Stimulated activated naive CD4-positive, alpha-beta T cell treated with Interleukin-2 at 50 U/mL for 16 hours (primary cell): ENCODE data around the gene SH3GL1.
"Not testable (repeated sequence)": the region's sequence is repeated elsewhere in the genome, so short reads cannot be mapped to it uniquely, and the experiment has no call there.

Source experiments
- DNase-seq: peaks from one replicate; lab custom pipeline; 2025; lab: John Stamatoyannopoulos, UW

Gene SH3GL1

GRCh38 chr19:4362831-4363545 is 37.4 kb downstream of the SH3GL1 start:
- no peak for DNase-seq

GRCh38 chr19:4362101-4362828 is 38.1 kb downstream of the SH3GL1 start:
- DNase-seq, result no peak

GRCh38 chr19:4361152-4362046 is 38.9 kb downstream of the SH3GL1 start:
- no peak for DNase-seq

GRCh38 chr19:4360641-4361151 is 39.7 kb downstream of the SH3GL1 start:
- DNase-seq, result no peak

GRCh38 chr19:4360081-4360569 is 40.2 kb downstream of the SH3GL1 start:
- DNase-seq, result no peak

GRCh38 chr19:4359627-4360000 is 40.7 kb downstream of the SH3GL1 start:
- no peak for DNase-seq

GRCh38 chr19:4358709-4359626 is 41.4 kb downstream of the SH3GL1 start:
- DNase-seq, result no peak

- DNase-seq, result no peak
Measured at GRCh38 chr19:4357921-4358326, 42.4 kb downstream of the SH3GL1 start.

GRCh38 chr19:4357095-4357797 is 43.1 kb downstream of the SH3GL1 start:
- no peak for DNase-seq

GRCh38 chr19:4354897-4355296 is 45.5 kb downstream of the SH3GL1 start:
- no peak for DNase-seq

- DNase-seq, result no peak
Measured at GRCh38 chr19:4354282-4354681, 46.1 kb downstream of the SH3GL1 start.

- peak; percentile 46 for DNase-seq
Measured at GRCh38 chr19:4352701-4353121, 47.6 kb downstream of the SH3GL1 start.

- no peak for DNase-seq
Measured at GRCh38 chr19:4350726-4351125, 49.6 kb downstream of the SH3GL1 start.

- no peak for DNase-seq
Measured at GRCh38 chr19:4350111-4350510, 50.2 kb downstream of the SH3GL1 start.

GRCh38 chr19:4349225-4349624 is 51.1 kb downstream of the SH3GL1 start:
- DNase-seq, result not testable (repeated sequence)

- DNase-seq, result no peak
Measured at GRCh38 chr19:4347521-4347920, 52.8 kb downstream of the SH3GL1 start.

GRCh38 chr19:4346020-4346383 is 54.3 kb downstream of the SH3GL1 start:
- no peak for DNase-seq

GRCh38 chr19:4345342-4346019 is 54.9 kb downstream of the SH3GL1 start:
- no peak for DNase-seq

- DNase-seq, result peak; percentile 88
Measured at GRCh38 chr19:4343370-4344307, 56.7 kb downstream of the SH3GL1 start, which contains the start of gene MPND. TSS of gene MPND (plus strand) at chr19:4343562. CDS start at chr19:4343594, 32 bp downstream.
